Large intestine (tissue), 3 donors: ENCODE data around the gene CEP135. TPM values are rescaled to one million over a fixed set of nuclear protein-coding genes. Genes with fewer than 3 reads are reported as not detected.

ENCODE experiments used
- DNase-seq, 2 donors: peaks; one replicate each; pipeline versions ENCODE4 v3.0.0 to v3.0.0-alpha.2; 2013
- H3K27ac ChIP-seq: one replicate; pipeline ENCODE4 v1.5.1; 2013; ENCODE audit warnings: low read length
- H3K27me3 ChIP-seq: 2 replicates; pipeline ENCODE4 v1.6.1; 2013; ENCODE audit warnings: low read length; ENCODE audit not compliant: control insufficient read depth, insufficient read depth
- H3K36me3 ChIP-seq: 2 replicates; pipeline ENCODE4 v1.6.1; 2013; ENCODE audit warnings: low read length; ENCODE audit not compliant: control insufficient read depth, insufficient read depth
- H3K4me1 ChIP-seq: one replicate; pipeline ENCODE4 v1.6.1; 2013; ENCODE audit warnings: low read length; ENCODE audit not compliant: control insufficient read depth, insufficient read depth
- H3K4me3 ChIP-seq: one replicate; pipeline ENCODE4 v1.5.1; 2013; ENCODE audit warnings: low read length
- H3K9me3 ChIP-seq: one replicate; pipeline ENCODE4 v1.6.1; 2013; ENCODE audit warnings: mild to moderate bottlenecking, low read depth, low read length, moderate library complexity; ENCODE audit not compliant: control insufficient read depth
- WGBS: methylation state at CpG from one replicate; pipeline ENCODE4 v1.1.5; 2013; ENCODE audit warnings: low lambda C conversion rate; ENCODE audit not compliant: insufficient coverage; 5-methylcytosine and 5-hydroxymethylcytosine counted together
- polyA plus RNA-seq: library from polyadenylated mRNA; unstranded; fragments of 120-200 nt; gene quantifications from one replicate; pipeline ENCODE4 v1.2.1, GENCODE V29; 2013

The CEP135 gene
- polyA plus RNA-seq, 1 donor: 10.7 TPM

GRCh38 chr4:56003606-56004005 lies 54.9 kb downstream of the CEP135 start:
- Histone ChIP-seq H3K36me3 (peaks cover 19% of the 10 kb centered on the region), H3K4me1 (no peaks in the 10 kb centered on the region), H3K4me3 (no peak overlapping the region), H3K27ac (no peak overlapping the region), H3K9me3 (peaks cover 15% of the 10 kb centered on the region), H3K27me3 (no peaks in the 10 kb centered on the region)
- DNase-seq: no peak
- WGBS: 100% methylated on average over 1 of the region's 3 CpGs

DNA sequence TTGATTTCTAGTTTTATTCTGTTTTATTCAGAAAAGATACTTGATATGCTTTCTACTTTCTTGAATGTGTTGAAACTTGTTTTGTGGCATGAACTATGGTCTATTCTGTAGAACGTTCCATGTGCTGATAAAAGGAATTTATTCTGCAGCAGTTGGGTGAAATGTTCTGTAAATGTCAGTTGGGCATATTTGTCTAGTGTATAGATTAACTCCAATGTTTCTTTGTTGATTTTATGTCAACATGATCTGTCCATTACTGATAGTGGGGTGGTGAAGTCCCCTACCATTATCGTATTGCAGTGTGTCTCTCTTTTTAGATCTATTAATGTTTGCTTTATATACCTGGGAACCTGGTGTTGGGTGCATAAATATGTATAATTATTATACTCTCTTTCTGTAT lies 55.5 kb downstream of the CEP135 start:
- H3K36me3 ChIP-seq: peaks cover 19% of the 10 kb centered on the region
- no peaks in the 10 kb centered on the region for H3K4me1 ChIP-seq
- no peak overlapping the region for H3K4me3 ChIP-seq
- H3K9me3 ChIP-seq: peaks cover 15% of the 10 kb centered on the region
- no peak overlapping the region for H3K27ac ChIP-seq
- WGBS: 69% methylated on average over 2 of the region's 2 CpGs
- H3K27me3 ChIP-seq: no peaks in the 10 kb centered on the region
- DNase-seq: no peak

GRCh38 chr4:56007154-56007553 lies 58.4 kb downstream of the CEP135 start:
- Histone ChIP-seq H3K9me3 (peaks cover 15% of the 10 kb centered on the region), H3K36me3 (peaks cover 17% of the 10 kb centered on the region), H3K4me1 (no peaks in the 10 kb centered on the region), H3K27me3 (no peaks in the 10 kb centered on the region), H3K4me3 (no peak overlapping the region), H3K27ac (no peak overlapping the region)
- no peak for DNase-seq

- Histone ChIP-seq H3K27ac (no peak overlapping the region), H3K36me3 (peaks cover 18% of the 10 kb centered on the region), H3K27me3 (no peaks in the 10 kb centered on the region), H3K9me3 (peaks cover 12% of the 10 kb centered on the region), H3K4me1 (no peaks in the 10 kb centered on the region), H3K4me3 (no peak overlapping the region)
- no peak for DNase-seq
These were observed 59.5 kb downstream of the CEP135 start for GRCh38 chr4:56008206-56008605.

- no peaks in the 10 kb centered on the region for H3K4me1 ChIP-seq
- H3K9me3 ChIP-seq: no peaks in the 10 kb centered on the region
- peaks cover 21% of the 10 kb centered on the region for H3K36me3 ChIP-seq
- no peak for DNase-seq
- no peaks in the 10 kb centered on the region for H3K27me3 ChIP-seq
- H3K27ac ChIP-seq: no peak overlapping the region
- no peak overlapping the region for H3K4me3 ChIP-seq
These were observed 77.9 kb downstream of the CEP135 start for GRCh38 chr4:56026596-56026995.

DNA sequence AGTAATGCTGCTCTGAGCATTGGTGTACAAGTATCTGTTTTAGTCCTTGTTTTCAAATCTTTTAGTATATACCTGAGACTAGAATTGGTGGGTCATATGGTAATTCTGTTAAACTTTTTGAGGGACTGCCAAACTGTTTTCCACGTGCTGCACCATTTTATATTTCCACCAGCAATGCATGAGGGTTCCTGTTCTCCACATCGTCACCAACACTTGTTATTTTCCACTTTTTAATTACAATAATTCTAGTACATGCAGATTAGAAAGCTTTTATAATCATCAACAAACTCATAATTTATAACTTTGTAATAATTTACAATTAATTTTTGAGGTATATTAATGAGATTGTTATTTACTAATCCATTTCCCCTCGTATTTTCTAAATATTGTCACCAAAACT lies 79.4 kb downstream of the CEP135 start:
- Histone ChIP-seq H3K27ac (no peak overlapping the region), H3K27me3 (no peaks in the 10 kb centered on the region), H3K9me3 (no peaks in the 10 kb centered on the region), H3K4me1 (no peaks in the 10 kb centered on the region), H3K36me3 (peaks cover 16% of the 10 kb centered on the region), H3K4me3 (no peak overlapping the region)
- DNase-seq: no peak
- 90% methylated on average over 2 of the region's 3 CpGs for WGBS

- no peak for DNase-seq
- Histone ChIP-seq H3K27ac (no peak overlapping the region), H3K4me1 (no peaks in the 10 kb centered on the region), H3K4me3 (no peak overlapping the region), H3K9me3 (no peaks in the 10 kb centered on the region), H3K36me3 (no peaks in the 10 kb centered on the region), H3K27me3 (no peaks in the 10 kb centered on the region)
- WGBS: no CpG with 5 or more reads among the region's 8 CpGs
These were observed 89.9 kb downstream of the CEP135 start for GRCh38 chr4:56038487-56039162.

GRCh38 chr4:56040842-56041241 lies 92.1 kb downstream of the CEP135 start:
- DNase-seq: no peak
- Histone ChIP-seq H3K4me1 (no peaks in the 10 kb centered on the region), H3K27ac (no peak overlapping the region), H3K9me3 (no peaks in the 10 kb centered on the region), H3K36me3 (no peaks in the 10 kb centered on the region), H3K4me3 (no peak overlapping the region), H3K27me3 (no peaks in the 10 kb centered on the region)
- WGBS: 66% methylated on average over 2 of the region's 2 CpGs

DNA sequence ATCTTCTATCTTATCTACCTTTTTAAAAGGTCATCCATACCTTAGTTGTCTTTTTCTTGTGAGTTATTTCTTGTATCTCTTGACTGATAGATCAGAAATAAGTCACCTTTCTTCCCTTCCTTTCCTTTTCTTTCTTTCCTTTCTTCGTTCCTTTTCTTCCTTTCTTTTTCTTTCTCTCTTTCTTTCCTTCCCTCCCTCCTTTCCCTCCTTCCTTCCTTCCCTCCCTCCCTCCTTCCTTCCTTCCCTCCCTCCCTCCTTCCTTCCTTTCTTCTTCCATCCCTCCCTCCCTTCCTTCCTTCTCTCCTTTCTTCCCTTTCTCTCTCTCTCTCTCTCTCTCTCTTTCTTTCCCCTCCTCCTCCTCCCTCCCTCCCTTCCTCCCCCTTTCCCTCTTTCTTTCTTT lies 93.5 kb downstream of the CEP135 start:
- Histone ChIP-seq H3K27ac (no peak overlapping the region), H3K4me1 (no peaks in the 10 kb centered on the region), H3K9me3 (no peaks in the 10 kb centered on the region), H3K36me3 (no peaks in the 10 kb centered on the region), H3K4me3 (no peak overlapping the region), H3K27me3 (no peaks in the 10 kb centered on the region)
- 94% methylated on average over 1 of the region's 1 CpG for WGBS
- no peak for DNase-seq

DNA sequence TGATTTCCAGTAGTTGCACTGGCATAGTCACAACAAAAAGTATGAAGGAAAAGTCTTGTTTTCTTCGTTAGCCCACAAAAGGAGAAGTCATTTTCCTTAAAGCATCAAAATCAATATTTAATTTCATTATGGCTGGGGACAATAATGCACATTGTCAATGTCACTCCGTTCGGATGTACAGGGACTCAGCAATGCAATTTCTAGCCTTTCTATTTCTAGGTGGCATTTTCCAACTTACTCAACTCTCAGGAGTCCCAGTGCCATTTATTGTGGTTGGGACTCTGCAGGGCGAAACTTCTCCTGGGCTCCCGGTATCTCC lies 99.6 kb downstream of the CEP135 start:
- peak overlapping the region; percentile 79 for H3K27ac ChIP-seq
- no CpG with 5 or more reads among the region's 5 CpGs for WGBS
- no peaks in the 10 kb centered on the region for H3K36me3 ChIP-seq
- peak overlapping the region; percentile 81 for H3K4me3 ChIP-seq
- H3K4me1 ChIP-seq: no peaks in the 10 kb centered on the region
- no peaks in the 10 kb centered on the region for H3K27me3 ChIP-seq
- no peaks in the 10 kb centered on the region for H3K9me3 ChIP-seq
- DNase-seq: no peak

- Histone ChIP-seq H3K4me1 (no peaks in the 10 kb centered on the region), H3K27me3 (no peaks in the 10 kb centered on the region), H3K4me3 (peak overlapping the region; percentile 94), H3K36me3 (no peaks in the 10 kb centered on the region), H3K9me3 (no peaks in the 10 kb centered on the region), H3K27ac (peak overlapping the region; percentile 82)
- no CpG with 5 or more reads among the region's 81 CpGs for WGBS
- peak; percentile 76 to 83 for DNase-seq
These were observed 100.1 kb downstream of the CEP135 start for GRCh38 chr4:56048702-56049431.
